ENCODE data around the gene TET1.
"Not testable (repeated sequence)": the region's sequence is repeated elsewhere in the genome, so short reads cannot be mapped to it uniquely, and the experiment has no call there.

TET1 gene

DNA sequence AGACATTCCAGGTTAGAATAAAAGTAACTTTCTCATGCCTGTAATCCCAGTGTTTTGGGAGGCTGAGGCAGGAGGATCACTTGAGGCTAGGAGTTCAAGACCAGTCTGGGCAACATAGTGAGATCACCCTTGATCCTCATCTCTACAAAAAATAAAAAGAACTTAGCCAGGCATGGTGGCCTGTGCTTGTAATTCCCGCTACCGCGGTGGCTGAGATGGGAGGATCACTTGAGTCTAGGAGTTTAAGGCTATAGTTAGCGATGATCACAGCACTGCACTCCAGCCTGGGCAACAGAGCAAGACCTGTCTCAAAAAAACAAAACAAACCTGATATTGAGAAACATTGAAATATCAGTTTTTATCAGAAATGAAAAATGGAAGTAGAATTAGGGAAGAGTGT is 4.6 kb downstream of the TET1 start:
- DNase-seq = no peak

DNA sequence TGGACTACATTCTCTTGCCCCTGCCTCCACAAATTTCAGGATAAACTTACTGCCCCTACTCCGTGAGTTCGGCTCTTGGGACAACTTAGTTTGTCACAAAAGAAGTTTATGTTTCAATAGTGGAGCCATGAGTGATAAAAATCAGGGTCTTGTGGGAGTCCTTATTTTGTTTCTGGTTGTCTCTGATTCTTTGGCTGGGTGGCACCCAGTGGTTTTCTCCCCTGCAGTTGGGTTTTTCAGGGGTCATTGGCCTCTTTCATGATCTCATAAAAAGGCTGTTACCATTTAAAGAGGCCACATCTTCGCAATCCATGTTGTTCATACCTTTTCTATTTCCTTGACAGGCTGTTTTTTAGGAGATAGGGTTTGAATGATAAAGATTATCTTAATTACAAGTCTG is 5.5 kb downstream of the TET1 start:
- DNase-seq = no peak

DNA sequence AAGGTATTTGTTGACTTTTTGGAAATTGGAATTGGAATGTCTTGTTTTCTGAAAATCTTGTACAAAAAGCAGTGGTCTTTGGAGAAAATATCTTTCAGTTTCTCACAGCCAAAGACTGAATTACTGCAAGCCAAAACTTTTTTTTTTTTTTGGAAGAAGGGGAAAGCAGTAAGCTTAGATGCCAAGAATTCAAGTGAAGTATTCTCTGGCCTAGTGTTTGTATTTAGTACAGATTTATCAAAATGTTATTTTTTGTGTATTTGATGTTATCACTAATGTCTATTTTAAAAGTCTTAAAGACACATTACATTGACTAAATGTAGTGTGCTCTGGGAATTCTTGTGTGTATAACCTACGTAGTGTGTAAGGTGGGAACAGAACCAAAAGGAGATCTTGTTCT is 6.2 kb downstream of the TET1 start:
- no peak for DNase-seq

DNA sequence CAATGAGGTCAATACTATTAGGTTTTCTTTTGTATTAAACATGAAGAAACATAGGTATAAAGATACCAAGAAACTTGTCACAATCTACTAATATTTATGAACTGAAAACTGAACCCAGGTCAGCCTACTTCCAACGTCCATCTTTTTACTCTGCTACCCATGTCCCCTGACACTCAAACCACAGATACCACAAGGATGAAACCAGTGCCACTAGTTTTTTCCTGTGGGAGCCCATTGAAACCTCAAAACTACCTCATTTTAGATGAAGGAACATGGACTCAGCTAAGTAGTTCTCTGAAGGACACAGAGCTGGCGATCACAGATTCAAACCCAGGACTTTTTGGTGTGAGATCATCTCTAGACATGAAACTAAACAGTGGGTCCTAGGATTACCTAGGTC is 6.8 kb downstream of the TET1 start:
- no peak for DNase-seq

DNA sequence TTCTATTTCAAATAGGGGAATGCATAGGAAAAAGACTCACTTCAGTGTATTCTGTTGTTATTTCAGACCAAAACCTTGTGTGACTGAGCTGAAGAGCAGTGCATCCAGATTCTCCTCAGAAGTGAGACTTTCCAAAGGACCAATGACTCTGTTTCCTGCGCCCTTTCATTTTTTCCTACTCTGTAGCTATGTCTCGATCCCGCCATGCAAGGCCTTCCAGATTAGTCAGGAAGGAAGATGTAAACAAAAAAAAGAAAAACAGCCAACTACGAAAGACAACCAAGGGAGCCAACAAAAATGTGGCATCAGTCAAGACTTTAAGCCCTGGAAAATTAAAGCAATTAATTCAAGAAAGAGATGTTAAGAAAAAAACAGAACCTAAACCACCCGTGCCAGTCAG is 12.0 kb downstream of the TET1 start:
- DNase-seq = no peak

DNA sequence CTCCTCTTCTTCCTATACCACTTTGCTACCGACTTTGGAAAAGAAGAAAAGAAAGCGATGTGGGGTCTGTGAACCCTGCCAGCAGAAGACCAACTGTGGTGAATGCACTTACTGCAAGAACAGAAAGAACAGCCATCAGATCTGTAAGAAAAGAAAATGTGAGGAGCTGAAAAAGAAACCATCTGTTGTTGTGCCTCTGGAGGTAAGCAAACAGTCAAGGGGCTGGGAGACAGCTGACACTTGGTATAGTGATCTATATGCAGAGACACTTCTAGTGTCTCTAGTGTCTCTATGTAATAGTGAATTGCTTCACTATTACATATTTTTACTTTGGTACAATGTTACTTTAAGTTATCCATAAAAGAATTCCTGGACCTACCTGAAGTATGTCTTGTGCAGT is 13.9 kb downstream of the TET1 start:
- no peak for DNase-seq

DNA sequence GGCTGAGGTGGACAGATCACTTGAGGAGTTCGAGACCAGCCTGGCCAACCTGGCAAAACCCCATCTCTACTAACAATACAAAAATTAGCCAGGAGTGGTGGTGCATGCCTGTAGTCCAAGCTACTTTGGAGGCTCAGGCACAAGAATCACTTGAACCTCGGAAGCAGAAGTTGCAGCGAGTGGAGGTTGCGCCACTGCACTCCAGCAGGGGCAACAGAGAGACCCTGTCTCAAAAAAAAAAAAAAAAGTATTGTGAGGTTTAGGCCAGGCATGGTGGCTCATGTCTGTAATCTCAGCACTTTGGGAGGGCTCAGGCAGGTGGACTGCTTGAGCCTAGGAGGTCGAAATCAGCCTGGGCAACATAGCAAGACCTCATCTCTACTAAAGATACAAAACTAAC is 16.0 kb downstream of the TET1 start:
- DNase-seq = no peak

DNA sequence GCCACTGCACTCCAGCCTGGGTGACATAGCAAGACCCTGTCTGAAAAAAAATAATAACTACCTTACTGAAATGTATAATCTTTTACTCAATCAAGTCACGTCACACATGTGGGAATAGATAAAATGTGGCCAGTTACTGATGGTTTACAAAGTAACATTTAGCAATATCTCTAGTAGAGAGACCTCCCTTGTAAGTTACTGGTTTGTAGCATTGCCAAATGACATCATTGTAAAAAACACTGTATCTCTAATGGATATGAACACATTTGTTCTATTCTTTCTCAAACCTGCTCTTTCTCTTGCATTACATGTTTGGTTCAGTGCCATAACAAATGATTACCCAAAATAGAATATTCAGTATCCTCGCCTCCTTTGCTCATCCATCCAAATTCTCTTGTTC is 18.8 kb downstream of the TET1 start:
- DNase-seq = no peak

DNA sequence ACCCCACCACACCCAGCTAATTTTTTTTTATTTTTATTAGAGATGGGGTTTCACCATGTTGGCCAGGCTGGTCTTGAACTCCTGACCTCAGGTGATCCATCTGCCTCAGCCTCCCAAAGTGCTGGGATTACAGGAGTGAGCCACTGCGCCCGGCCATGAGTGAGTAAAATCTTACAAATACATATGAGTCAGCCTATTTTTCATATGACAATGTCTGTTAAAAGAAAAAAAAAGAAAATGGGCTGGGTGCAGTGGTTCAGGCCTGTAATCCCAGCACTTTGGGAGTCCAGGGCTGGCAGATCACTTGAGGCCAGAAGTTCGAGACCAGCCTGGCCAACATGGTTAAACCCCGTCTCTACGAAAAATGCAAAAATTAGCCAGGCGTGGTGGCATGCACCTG is 24.1 kb downstream of the TET1 start:
- DNase-seq = not testable (repeated sequence)

DNA sequence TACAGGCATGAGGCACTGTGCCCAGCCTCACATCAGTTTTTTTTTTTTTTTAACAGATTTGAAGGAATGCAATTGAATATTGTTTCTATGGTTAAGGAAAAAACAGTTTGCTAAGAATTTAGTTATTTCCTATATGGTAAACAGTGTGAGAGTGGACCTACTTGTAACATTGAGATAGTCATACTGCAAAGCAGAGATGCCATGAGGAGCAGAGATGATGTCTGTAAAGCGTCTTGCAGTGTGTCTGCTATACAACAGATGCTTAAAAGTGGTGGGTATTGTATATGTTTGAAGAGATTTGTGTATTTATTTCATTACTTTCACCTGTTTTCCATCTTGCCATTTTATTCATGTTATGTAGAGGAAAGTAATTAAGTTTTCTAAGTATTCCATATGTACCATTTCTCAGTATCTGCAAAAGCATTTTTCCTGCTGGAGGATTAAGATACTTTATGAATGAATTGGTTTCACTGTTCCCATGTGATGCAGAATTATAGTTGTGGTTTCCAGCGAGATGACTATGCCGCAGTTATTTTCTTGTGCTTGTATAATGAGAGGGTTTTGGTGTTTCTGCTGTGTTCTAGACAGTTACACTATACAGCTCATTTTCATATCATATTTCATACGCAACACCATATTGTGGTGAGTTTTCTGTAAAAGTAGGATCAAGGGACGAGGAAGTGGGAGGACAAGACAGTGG is 26.6 kb downstream of the TET1 start:
- DNase-seq = no peak

DNA sequence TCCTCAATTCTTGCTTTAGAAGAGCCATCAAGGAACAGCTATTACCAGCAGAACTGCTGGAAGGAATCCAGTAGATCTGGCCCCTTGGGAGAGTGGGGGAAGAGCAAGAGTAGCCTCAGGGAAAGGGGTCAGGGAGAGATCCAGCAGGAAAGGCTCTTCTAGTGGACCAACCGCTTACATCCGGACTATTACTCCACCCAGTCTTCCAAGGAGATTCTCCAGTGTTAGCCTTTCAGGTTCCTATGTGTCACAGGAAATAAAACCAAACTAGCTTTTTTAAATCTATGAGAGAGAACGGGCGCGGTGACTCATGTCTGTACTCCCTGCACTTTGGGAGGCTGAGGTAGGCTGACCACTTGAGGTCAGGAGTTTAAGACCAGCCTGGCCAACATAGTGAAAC is 34.3 kb downstream of the TET1 start:
- no peak for DNase-seq

DNA sequence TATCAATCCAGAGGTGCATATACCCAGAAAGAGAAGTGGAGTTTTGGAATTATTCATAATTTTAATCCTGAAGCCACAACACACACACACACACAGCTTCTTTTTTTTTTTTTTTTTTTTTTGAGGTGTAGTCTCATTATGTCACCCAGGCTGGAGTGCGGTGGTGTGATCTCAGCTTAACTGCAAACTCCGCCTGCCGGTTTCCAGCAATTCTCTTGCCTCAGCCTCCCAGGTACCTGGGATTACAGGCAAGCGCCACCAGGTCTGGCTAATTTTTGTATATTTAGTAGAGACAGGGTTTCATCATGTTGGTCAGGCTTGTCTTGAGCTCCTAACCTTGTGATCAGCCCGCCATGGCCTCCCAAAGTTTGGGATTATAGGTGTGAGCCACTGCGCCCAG is 35.4 kb downstream of the TET1 start:
- DNase-seq = no peak

DNA sequence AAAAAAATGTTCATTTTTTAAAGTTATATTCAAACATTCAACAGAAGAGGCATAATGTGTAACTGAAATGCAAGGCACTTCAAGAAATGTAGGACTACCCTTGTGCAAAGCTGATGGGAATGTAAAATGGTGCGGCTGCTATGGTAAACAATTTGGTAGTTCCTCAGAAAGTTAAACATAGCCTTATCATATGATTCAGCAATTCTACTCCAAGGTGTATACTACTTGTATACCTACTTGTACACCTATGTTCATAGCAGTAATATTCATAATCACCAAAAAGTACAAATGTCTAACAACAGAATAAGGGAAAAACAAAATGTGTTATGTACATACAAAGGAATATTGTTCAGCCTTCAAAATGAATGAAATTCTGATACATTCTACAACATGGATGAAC is 37.3 kb downstream of the TET1 start:
- DNase-seq = no peak

DNA sequence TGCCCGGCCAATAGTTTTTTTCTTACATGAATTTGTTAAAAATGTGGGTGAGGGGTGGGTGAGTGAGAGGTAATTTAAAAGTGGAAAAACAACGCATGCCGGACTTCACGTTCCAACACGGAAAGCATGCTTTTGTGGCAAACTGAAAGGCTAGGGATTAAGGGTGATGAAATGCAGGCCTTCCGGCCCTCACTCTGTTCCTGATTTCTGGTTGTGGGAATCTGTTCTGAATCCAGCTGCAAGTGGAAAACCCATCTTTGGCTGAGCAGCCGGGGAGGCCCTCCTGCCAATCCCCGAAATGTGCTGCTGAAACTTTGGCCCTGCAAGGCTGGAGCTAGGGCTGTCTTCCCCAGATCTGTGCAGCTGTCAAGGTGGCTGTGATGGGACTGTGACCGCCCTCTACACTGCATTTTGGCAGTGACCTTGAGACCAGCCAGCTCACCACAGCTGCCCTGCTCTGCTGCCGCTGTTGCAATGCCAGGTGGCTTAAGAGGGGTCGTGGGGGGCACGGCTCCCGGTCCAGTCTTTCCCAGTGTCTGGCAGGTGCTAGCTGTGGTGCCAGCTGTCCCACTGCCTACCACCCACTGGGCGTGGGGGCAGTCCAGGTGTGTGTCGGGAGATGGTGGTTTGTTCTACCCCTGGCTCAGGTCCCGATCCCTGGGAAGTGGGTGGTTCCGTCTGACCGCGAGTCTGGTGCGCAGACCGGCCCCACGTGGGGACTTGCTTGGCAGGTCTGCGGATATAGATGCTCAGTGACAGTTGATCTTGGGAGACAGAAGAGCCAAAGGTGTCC is 39.0 kb downstream of the TET1 start:
- peak; percentile 10 to 55 for DNase-seq

DNA sequence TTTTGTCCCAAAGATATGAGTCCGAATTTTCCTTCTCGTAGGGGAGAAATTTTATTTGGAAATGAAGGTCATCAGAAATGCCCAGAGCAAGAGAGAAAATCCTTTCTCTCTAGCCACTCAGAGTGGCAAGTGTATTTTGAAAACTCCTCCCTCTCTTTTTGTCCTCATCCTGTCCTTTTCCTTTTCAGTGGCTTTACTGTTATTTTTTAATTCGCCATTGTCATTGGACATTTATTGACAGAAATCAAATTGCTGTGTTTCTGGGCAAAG is 39.6 kb downstream of the TET1 start:
- DNase-seq = no peak

DNA sequence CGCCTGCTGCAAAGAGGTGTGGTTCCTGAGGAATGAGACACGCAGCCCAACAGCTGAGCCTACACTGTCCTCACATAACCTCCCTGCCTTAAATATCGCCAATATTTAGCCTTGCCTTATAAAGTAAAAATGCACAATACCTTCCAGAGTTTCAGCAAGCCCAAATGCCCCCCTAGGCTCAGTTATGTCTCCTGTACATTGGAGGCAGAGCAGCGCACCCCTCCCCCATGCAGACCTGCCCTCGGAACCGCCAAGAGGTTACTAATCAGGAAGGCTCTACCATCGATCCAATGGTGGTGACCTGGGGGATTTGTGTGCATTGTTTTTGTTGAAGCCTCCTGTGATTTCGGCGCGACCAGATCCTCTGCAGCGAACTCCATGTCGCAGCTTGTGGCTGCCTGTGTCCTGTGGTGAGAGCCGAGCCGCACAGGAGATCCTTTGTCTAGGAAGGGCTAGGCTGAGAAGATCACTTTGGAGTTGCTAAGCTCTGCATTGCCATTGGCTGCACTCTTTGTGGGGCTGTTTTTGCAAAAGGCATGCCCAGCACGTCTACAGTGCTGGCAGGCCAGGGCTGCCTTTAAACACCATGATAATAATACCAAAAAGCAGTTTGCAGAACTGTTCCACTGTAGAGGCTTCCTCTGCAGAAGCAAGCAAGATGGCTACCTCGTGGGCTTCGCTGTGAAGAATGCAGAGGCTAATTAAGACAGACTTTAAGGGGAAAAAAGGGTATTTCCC is 40.1 kb downstream of the TET1 start:
- peak; percentile 42 to 67 for DNase-seq

DNA sequence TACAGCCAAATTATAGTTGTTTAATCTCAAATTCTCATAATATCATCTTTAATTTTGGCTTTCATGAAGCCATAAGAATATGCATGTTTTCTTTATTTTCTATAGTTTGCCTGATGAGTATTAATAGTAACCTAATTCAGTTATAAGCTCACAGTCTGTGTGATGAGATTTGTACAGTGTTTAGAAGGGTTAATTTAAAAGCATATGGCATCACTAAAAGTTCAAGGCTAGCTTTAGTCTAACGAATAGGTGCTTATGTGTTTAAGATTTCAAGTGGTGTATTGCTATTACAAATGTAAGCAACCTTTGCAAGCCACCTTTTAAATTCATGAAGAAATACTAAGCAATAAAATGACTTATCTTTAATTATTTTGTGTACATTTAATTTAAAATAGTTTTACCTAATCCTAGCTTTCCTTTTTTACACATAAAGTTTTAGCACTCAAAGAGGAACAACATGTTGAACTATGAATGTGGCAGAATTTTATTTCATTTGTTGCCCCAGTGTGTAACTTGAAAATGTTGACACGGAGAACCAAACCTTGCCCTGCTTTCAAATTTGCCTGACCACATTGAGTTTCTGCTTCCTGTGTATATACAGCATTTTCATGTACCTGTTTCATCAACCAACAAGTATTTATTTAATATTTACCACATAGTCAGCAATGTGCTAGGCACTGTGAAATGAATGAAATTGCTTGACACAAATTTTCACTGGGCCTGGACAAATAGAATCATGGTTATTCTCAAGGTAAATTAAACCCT is 41.5 kb downstream of the TET1 start:
- DNase-seq = no peak

DNA sequence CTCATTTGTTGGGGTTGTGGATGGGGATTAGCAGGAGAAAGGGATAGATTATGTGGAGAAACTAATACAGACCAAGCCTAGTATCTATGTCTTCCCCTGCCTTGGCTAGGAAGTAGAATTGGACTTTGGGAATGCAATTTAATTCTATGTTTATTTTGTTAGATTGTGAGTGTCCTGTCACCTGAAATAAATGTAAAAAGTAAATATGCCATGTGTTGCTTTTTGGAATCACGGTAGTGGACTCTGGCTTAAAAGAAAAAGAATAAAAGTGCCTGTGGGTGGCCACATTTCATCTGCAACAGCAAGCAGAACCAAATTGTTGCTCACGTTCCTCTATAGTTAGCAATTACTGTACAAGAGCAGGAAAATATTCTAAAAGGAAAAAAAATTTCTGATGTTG is 42.3 kb downstream of the TET1 start:
- no peak for DNase-seq

DNA sequence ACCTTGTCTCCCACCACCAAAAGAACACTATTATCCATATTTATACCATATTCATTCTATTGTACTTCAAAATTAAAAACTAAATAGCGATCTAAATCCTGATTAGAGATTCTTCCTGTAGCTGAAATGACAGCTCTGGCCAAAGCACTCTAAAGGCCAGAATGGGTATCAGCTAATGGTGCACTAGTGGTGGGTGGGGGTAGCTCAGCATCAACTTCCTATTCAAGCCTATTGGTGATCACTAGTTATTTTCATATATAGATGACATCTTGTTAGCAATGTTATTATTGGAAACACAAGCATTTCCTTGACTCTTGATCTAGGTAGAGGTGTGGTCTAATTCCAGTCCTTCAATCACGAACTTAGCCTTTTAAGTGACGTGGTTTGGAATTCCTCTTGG is 43.6 kb downstream of the TET1 start:
- no peak for DNase-seq

DNA sequence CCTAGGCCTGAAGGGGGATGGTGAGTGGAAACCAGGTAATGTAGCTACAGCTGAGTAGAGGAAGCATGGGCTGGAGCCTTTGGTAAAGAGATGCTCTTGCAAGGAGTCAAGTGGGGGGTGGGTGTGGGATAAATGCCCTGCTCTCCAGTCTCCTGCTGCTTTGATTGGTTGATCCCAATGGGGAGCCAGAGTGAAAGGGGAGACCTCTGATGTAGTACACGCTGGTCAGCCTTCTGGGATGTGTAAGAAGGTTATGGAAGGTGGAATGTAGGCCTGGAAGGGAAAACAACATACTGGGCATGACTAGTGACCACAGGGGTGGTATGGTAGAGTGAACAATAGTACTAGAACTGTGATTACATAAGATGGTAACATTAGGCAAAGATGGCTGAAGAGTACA is 44.3 kb downstream of the TET1 start:
- DNase-seq = no peak

DNA sequence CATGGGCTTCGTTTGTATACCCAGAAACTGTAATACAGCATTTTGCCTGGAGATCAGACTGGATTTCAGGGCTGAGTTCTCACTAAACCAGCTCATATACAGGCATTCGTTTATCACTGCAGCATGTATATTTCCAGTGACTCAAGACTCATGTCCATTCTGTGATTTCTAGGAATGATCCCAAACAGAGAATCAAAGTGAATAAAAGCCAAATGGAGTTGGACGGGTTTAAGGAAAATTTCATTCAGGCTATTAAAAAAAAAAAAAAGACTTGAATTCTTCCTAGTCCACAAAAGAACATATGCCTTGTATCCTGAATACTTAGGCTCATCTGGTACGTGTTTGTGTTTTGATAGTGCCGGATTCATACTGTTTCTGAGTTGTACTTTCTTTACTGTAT is 46.8 kb downstream of the TET1 start:
- DNase-seq = no peak

DNA sequence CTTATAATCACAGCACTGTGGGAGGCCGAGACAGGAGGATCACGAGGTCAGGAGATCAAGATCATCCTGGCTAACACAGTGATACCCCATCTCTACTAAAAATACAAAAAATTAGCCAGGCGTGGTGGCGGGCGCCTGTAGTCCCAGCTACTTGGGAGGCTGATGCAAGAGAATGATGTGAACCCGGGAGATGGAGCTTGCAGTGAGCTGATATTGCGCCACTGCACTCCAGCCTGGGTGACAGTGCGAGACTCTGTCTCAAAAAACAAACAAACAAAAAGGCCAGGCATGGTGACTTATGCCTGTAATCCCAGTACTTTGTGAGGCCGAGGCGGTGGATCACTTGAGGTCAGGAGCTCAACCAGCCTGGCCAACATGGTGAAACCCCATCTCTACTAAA is 49.9 kb downstream of the TET1 start:
- DNase-seq = not testable (repeated sequence)

DNA sequence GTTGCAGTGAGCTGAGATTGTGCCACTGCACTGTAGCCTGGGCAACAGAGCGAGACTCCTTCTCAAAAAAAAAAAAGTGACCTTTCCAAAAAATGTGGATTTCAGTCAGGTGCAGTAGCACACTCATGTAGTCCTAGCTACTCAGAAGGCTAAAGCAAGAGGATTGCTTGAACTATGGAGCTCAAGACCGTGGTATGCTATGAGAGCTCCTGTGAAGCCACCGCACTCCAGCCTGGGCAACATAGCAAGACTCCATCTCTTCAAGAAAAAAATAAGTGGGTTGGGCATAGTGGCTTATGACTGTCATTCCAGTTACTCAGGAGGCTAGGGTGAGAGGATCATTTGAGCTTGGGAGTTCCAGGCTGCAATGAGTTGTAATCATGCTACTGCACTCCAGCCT is 51.1 kb downstream of the TET1 start:
- no peak for DNase-seq

DNA sequence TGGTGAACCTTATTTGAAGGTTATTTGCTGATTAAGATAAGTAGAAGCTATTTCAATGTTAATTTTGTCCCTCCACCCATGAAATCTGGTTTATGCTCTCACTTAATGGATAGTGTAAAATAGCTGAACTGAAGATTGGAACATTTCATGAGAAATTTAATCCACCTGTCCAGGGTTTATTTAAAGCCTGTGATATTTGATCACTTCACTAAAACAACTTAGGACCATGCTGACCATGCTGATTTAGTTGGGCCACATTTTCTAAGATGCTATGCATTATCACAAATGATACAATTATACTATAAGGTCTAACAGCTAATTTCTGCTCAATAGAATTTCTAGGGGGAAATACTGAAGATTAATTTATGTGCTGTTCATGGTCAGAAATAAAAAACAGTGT is 53.8 kb downstream of the TET1 start:
- not testable (repeated sequence) for DNase-seq

All from NCI-H187 (cell line).